Left ventricle myocardium inferior (tissue), 1 donor: ENCODE measurements around the gene PLAAT3. TPM values are rescaled to one million over a fixed set of nuclear protein-coding genes. Genes with fewer than 3 reads are reported as not detected.

Source experiments
- DNase-seq: peaks from one replicate; pipeline ENCODE4 v3.0.0-alpha.2; 2020
- H3K27ac ChIP-seq: fragments of 200-600 bp; replicated peaks from 2 replicates; pipeline ENCODE4 v1.8.0; 2021
- H3K27me3 ChIP-seq: fragments of 200-600 bp; 2 replicates; pipeline ENCODE4 v1.8.0; 2021; ENCODE audit warnings: low read depth
- H3K36me3 ChIP-seq: fragments of 200-600 bp; 2 replicates; pipeline ENCODE4 v1.8.0; 2021
- H3K4me1 ChIP-seq: fragments of 200-600 bp; 2 replicates; pipeline ENCODE4 v1.8.0; 2021
- H3K4me3 ChIP-seq: fragments of 200-600 bp; 2 replicates; pipeline ENCODE4 v1.8.0; 2021; ENCODE audit warnings: mild to moderate bottlenecking, moderate library complexity
- H3K9me3 ChIP-seq: fragments of 200-600 bp; replicated peaks from 2 replicates; pipeline ENCODE4 v1.8.0; 2021
- intact Hi-C: fragments of 100-400 bp; cut with micrococcal nuclease; formaldehyde crosslinking; loops from one replicate; pipeline ENCODE4 v1.11.0; 2022
- total RNA-seq: library from RNA; stranded (reverse); fragmentation: NEBNext Ultra II Directional; extraction: Animal tissue kit (Norgen Biotek cat#: 25700); gene quantifications from one replicate; pipeline ENCODE4 v1.2.1, GENCODE V29; 2021
- TF ChIP-seq, protein P1 (sequence below): fragments of 200-600 bp; IDR thresholded peaks from 2 replicates; pipeline ENCODE4 v1.8.0; 2021; ENCODE audit warnings: antibody characterized with exemption, mild to moderate bottlenecking, borderline replicate concordance
- donor health status: DM: no; HTN: yes; CAD: no; lungs with severe emphysema.

The PLAAT3 gene
- total RNA-seq, 1 donor from 2014 or later = 144 TPM

DNA sequence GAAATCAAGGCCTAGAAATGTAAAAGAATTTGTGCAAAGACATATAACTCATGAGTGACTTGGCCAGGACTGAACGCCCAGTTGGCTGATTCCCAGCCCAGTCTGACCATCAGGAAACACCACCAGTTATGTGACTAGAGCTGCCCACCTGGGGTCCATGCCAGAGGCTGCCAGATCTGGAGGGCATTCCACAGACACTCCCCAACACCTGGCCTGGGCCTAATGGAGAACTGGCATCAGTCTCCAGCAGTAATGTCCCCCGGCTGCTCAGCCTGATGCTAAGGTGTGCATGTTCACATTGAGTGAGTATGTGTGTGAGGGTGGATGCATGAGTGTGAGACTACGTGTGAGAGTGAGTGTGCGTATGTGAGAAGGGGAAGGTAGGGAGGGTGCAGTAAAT, 15.7 kb downstream of the PLAAT3 start:
- Histone ChIP-seq H3K27ac (no peak overlapping the region), H3K4me1 (peaks cover 20% of the 10 kb centered on the region), H3K27me3 (no peaks in the 10 kb centered on the region), H3K9me3 (no peaks in the 10 kb centered on the region), H3K36me3 (peaks cover 30% of the 10 kb centered on the region), H3K4me3 (no peak overlapping the region)
- intact Hi-C loops = no loop called here
- DNase-seq = no peak
- TF ChIP-seq, protein P1, sequence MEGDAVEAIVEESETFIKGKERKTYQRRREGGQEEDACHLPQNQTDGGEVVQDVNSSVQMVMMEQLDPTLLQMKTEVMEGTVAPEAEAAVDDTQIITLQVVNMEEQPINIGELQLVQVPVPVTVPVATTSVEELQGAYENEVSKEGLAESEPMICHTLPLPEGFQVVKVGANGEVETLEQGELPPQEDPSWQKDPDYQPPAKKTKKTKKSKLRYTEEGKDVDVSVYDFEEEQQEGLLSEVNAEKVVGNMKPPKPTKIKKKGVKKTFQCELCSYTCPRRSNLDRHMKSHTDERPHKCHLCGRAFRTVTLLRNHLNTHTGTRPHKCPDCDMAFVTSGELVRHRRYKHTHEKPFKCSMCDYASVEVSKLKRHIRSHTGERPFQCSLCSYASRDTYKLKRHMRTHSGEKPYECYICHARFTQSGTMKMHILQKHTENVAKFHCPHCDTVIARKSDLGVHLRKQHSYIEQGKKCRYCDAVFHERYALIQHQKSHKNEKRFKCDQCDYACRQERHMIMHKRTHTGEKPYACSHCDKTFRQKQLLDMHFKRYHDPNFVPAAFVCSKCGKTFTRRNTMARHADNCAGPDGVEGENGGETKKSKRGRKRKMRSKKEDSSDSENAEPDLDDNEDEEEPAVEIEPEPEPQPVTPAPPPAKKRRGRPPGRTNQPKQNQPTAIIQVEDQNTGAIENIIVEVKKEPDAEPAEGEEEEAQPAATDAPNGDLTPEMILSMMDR = no peak

DNA sequence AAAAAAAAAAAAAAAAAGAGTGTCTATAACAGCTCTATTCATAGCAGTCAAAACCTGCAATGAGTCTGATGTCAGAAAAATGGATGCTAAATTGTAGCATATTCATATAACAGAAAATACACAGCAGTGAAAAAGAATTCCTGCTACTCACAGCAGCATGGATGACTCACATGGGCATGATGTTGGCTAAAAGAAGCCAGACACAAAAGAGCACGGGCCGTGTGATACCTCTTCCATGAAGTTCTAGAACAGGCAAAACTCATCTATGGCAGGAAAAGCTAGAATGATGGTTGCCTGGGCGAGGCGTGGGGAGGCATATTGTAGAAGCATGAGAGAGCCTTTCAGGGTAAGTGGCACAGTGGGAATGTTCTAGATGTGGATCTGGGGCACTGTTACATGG, 18.9 kb downstream of the PLAAT3 start:
- no peak overlapping the region for H3K4me3 ChIP-seq
- TF ChIP-seq, protein P1 = no peak
- no peak overlapping the region for H3K27ac ChIP-seq
- no peaks in the 10 kb centered on the region for H3K4me1 ChIP-seq
- intact Hi-C loops = no loop called here
- H3K36me3 ChIP-seq = peaks cover 60% of the 10 kb centered on the region
- no peaks in the 10 kb centered on the region for H3K27me3 ChIP-seq
- DNase-seq = no peak
- H3K9me3 ChIP-seq = no peaks in the 10 kb centered on the region

DNA sequence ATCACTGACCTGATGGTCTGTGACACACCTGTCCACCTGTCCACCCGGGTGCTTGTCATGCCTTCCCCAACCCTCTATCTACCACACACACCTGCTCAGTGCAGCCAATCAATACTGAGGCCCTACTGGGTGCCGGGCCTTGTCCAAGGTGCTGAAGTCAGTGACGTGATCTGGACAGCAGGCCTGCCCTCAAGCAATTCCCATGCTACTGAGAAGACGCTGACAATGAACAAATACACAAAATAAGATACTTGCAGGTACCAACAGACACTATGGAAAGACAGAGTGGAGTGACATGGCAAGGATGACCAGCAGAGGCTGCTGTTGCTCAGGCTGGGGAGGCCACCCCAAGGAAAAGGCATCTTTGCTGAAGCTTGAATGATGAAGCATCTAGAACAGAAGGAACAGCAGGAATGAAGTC, 21.2 kb downstream of the PLAAT3 start:
- intact Hi-C loops = no loop called here
- no peak for DNase-seq
- H3K27ac ChIP-seq = no peak overlapping the region
- H3K4me3 ChIP-seq = no peak overlapping the region
- no peaks in the 10 kb centered on the region for H3K27me3 ChIP-seq
- peaks cover 10% of the 10 kb centered on the region for H3K4me1 ChIP-seq
- peaks cover 83% of the 10 kb centered on the region for H3K36me3 ChIP-seq
- TF ChIP-seq, protein P1 = peak; percentile 49
- no peaks in the 10 kb centered on the region for H3K9me3 ChIP-seq

DNA sequence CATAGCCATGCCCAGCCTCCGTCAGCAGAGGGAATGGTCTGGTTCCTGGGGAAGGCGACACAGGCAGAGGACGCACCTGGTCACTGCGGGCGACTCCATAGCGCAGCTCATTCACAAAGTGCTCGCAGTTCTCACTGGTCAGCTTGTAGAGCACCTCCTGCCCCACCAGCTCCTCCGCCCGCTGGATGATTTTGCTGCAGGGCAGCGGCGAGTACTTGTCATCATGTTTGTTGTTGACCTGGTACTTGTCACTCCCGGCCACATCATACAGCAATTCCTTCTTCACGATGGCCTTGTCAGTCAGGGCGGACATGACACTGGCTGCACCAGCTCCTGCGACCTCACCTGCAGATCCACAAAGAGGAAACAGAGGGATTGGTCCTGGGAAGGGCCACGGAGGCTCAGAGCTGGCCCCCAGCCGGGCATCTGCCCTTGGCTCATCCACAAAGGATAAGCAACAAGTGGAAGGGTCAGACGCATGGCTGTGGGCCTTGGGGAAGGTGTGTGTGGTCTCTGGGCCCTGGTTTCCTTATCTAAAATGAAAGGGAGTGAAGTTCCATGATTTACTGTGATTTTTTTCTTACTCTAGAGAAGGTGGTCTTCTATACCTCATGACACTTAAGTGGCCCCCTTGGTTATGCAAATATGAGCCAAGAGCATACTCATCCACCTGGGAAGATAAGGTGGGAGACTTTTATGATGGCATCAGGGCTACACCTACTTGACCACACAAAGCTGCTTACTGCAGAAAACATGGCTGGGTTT, 24.0 kb downstream of the PLAAT3 start:
- intact Hi-C loops = no loop called here
- peaks cover 86% of the 10 kb centered on the region for H3K36me3 ChIP-seq

DNA sequence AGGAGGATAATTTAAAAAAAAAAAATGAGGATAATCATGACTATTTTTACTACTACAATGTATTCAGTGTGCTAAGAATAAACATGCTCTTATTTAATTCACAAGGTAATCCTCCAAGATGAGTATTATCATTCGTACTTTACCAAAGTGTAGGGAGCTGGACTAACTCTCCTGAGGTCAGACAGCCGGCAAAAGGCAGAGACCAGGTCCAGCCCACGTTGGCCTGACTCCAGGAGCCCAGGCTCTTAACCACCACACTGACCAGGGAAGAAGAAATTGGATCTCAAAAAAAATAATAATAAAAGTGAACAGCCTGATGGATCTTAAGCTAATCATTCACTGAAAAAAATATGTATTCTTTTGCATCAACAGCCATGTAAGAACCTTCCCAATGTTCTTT, 25.2 kb downstream of the PLAAT3 start:
- Histone ChIP-seq H3K4me3 (no peak overlapping the region), H3K4me1 (peaks cover 22% of the 10 kb centered on the region), H3K36me3 (peaks cover 90% of the 10 kb centered on the region), H3K9me3 (no peaks in the 10 kb centered on the region), H3K27ac (peak overlapping the region; percentile 1), H3K27me3 (no peaks in the 10 kb centered on the region)
- no peak for DNase-seq
- TF ChIP-seq, protein P1 = no peak
- intact Hi-C loops = no loop called here

More for the DNA sequence above, 24.0 kb downstream of the PLAAT3 start:
- Histone ChIP-seq H3K4me1 (peaks cover 22% of the 10 kb centered on the region), H3K27ac (no peak overlapping the region), H3K27me3 (no peaks in the 10 kb centered on the region), H3K4me3 (no peak overlapping the region), H3K9me3 (no peaks in the 10 kb centered on the region)
- TF ChIP-seq, protein P1 = no peak
- no peak for DNase-seq
